GM12865 (cell line): ENCODE results near the gene COCH.
A peak's percentile ranks its signal among the peaks of the same experiment; 100 is the strongest.

Experiments used
- DNase-seq: peaks from one replicate; pipeline ENCODE4 v3.0.0; 2010; ENCODE audit warnings: low read depth
- H3K4me3 ChIP-seq: 2 replicates; pipeline ENCODE4 v1.5.1; 2011; ENCODE audit warnings: mild to moderate bottlenecking, low read depth, low read length, control low read depth
- TF ChIP-seq, protein P1 (sequence below): IDR thresholded peaks from 2 replicates; pipeline ENCODE4 v1.5.1; 2011; ENCODE audit warnings: low read length, control low read depth, low read depth, inconsistent platforms; ENCODE audit not compliant: insufficient read depth; ENCODE audit errors: missing control alignments

Gene COCH

DNA sequence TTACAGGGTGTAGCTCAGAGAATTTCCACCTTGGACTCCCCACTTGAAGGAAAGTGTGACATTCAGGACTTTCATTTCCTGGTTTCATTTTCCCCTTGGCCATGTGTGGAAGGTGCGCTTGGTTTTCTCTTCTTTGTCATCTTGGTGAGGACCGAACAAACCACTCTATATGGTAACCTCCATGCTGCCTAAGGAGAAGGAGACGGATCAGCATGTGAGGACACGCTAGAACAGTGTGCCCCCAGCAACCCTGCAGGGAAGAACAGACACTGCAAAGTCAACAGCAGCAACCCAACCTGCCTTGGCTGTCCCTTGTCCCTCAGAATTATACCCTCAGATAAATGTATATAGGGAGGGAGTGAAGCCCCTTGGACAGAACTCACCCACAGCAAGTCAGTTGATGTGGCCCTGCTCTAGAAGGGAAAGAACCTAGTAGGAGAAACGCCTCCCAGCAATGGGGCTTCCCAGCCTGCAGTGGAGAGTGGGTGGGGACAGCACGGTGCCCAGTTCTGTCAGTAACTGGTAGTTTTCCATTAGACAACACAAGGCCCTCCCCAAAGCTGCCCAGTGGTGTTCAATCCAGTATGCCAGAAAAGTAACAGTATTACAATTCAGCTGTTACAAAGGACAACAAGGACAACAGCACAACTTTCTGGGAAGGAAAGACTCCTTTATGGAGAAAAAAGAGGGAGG, 18.9 kb upstream of the COCH start:
- DNase-seq: peak; percentile 48
- H3K4me3 ChIP-seq: no peak overlapping the region
- TF ChIP-seq, protein P1, sequence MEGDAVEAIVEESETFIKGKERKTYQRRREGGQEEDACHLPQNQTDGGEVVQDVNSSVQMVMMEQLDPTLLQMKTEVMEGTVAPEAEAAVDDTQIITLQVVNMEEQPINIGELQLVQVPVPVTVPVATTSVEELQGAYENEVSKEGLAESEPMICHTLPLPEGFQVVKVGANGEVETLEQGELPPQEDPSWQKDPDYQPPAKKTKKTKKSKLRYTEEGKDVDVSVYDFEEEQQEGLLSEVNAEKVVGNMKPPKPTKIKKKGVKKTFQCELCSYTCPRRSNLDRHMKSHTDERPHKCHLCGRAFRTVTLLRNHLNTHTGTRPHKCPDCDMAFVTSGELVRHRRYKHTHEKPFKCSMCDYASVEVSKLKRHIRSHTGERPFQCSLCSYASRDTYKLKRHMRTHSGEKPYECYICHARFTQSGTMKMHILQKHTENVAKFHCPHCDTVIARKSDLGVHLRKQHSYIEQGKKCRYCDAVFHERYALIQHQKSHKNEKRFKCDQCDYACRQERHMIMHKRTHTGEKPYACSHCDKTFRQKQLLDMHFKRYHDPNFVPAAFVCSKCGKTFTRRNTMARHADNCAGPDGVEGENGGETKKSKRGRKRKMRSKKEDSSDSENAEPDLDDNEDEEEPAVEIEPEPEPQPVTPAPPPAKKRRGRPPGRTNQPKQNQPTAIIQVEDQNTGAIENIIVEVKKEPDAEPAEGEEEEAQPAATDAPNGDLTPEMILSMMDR: no peak

- TF ChIP-seq, protein P1: no peak
- H3K4me3 ChIP-seq: no peak overlapping the region
- no peak for DNase-seq
Measured at GRCh38 chr14:30861200-30861599, 13.2 kb upstream of the COCH start.

- no peak for DNase-seq
- TF ChIP-seq, protein P1: no peak
- H3K4me3 ChIP-seq: no peak overlapping the region
Measured at GRCh38 chr14:30864934-30865333, 9.4 kb upstream of the COCH start.

- TF ChIP-seq, protein P1: no peak
- H3K4me3 ChIP-seq: no peak overlapping the region
- no peak for DNase-seq
Measured at GRCh38 chr14:30868736-30869135, 5.6 kb upstream of the COCH start.

GRCh38 chr14:30869551-30870155, 4.7 kb upstream of the COCH start:
- DNase-seq: no peak
- TF ChIP-seq, protein P1: no peak
- no peak overlapping the region for H3K4me3 ChIP-seq

DNA sequence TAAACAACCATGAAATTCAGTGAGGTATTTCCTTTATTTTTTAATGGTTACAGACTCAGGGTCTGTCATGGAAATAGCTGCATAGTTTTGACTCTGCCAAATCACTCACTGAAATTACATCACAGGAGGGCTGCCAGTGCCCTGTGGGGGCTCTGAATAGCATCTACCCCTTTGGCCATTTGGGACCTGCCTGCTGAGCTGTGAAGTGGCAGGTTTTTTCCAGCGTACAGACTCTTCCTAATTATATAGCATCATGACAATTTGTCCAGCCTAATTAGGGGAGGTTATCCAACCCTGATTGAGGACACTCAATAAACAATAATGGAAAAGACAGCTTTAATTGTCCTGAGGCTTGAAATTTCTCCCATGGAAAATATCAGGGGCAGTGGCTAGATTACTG, 1.8 kb upstream of the COCH start:
- H3K4me3 ChIP-seq: no peak overlapping the region
- TF ChIP-seq, protein P1: no peak
- DNase-seq: no peak
